DOHH2 (cell line): Measurements from ENCODE around the gene CD8B.

Experiments
- H3F3A ChIP-seq: fragments of 200-600 bp; sonication (generic), shearing (Covaris generic); 2 replicates; pipeline ENCODE4 v1.6.0; 2016; ENCODE audit warnings: antibody characterized with exemption, mild to moderate bottlenecking; ENCODE audit not compliant: control insufficient read depth, insufficient read depth
- H3K27ac ChIP-seq: fragments of 200-600 bp; sonication (generic); 2 replicates; pipeline ENCODE4 v1.5.1; 2014; ENCODE audit warnings: low read depth, mild to moderate bottlenecking, low read length, moderate library complexity
- H3K27me3 ChIP-seq: fragments of 200-600 bp; sonication (generic); 2 replicates; pipeline ENCODE4 v1.6.1; 2014; ENCODE audit warnings: mild to moderate bottlenecking, low read length, mixed read lengths; ENCODE audit not compliant: control insufficient read depth
- H3K36me3 ChIP-seq: fragments of 200-600 bp; sonication (generic); 2 replicates; pipeline ENCODE4 v1.6.1; 2014; ENCODE audit warnings: mild to moderate bottlenecking, low read length, moderate library complexity, mixed read lengths; ENCODE audit not compliant: control insufficient read depth
- H3K4me1 ChIP-seq: fragments of 200-600 bp; sonication (generic); 2 replicates; pipeline ENCODE4 v1.6.1; 2014; ENCODE audit warnings: mild to moderate bottlenecking, low read length, mixed read lengths; ENCODE audit not compliant: control insufficient read depth
- H3K4me2 ChIP-seq: fragments of 200-600 bp; sonication (generic); 2 replicates; pipeline ENCODE4 v1.6.0; 2014; ENCODE audit warnings: mild to moderate bottlenecking, low read length, moderate library complexity
- H3K4me3 ChIP-seq: fragments of 200-600 bp; sonication (generic); 2 replicates; pipeline ENCODE4 v1.5.1; 2014; ENCODE audit warnings: mild to moderate bottlenecking, low read length, mixed read lengths
- H3K79me2 ChIP-seq: fragments of 200-600 bp; sonication (generic); 2 replicates; pipeline ENCODE4 v1.6.1; 2014; ENCODE audit warnings: mild to moderate bottlenecking, low read length, mixed read lengths; ENCODE audit not compliant: control insufficient read depth
- H3K9me2 ChIP-seq: fragments of 200-600 bp; sonication (generic); replicated peaks from 2 replicates; pipeline ENCODE4 v1.6.1; 2014; ENCODE audit warnings: mild to moderate bottlenecking, low read length, mixed read lengths; ENCODE audit not compliant: control insufficient read depth
- H3K9me3 ChIP-seq: fragments of 200-600 bp; sonication (generic); 2 replicates; pipeline ENCODE4 v1.6.1; 2014; ENCODE audit warnings: antibody characterized with exemption, low read length, mixed read lengths; ENCODE audit not compliant: control insufficient read depth, insufficient read depth
- H4K20me1 ChIP-seq: fragments of 200-600 bp; sonication (generic); 2 replicates; pipeline ENCODE4 v1.6.0; 2014; ENCODE audit warnings: low read depth, mild to moderate bottlenecking, antibody characterized with exemption, low read length, moderate library complexity; ENCODE audit not compliant: control insufficient read depth, insufficient read depth
- EZH2phosphoT487 ChIP-seq: fragments of 200-600 bp; sonication (generic); IDR thresholded peaks from 2 replicates; pipeline ENCODE4 v1.6.1; 2017; ENCODE audit warnings: borderline replicate concordance, mild to moderate bottlenecking, antibody characterized with exemption, low read length, moderate library complexity, mixed read lengths
- TF ChIP-seq, protein P1 (sequence below): fragments of 200-600 bp; sonication (generic); IDR thresholded peaks from one replicate; pipeline ENCODE4 v1.5.1; 2014; ENCODE audit warnings: antibody characterized with exemption, mild to moderate bottlenecking, low read depth, low read length; ENCODE audit not compliant: poor library complexity, severe bottlenecking

Gene CD8B

DNA sequence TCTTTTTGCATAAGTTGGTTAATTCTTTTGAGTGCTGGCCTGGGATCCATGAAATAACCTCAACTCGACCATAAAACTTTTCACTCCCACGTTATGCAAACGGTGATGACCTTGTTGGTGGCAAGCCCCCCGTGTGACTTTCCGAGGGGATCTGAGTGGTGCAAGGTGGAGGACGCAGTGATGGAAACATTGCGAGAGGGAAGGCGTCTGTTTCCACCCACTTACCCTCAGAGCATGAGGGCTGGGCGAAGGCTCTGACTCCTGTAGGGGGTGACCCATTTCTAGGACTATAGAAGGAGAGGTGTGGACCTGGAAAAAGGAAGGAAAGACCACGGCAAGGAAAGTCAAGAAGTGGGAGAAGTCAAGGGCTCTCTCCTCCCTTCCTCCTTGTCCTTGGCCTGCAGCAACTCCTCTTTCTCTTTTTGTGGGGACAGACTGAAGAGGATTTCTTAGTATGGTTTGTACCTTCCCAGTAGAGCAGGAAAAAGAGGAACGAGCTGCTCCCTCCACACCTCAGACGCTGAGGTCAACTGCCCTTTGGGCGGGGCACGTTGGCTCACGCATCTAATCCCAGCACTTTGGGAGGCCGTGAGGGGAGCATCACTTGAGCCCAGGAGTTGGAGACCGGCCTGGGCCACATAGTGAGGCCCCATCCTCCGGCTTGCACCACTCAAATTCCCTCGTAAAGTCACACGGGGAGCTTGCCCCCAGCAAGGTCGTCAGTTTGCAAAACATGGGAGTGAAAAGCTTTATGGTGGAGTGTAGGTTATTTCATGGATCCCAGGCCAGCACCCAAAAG, 55.4 kb downstream of the CD8B start:
- H3K9me2 ChIP-seq = no peaks in the 10 kb centered on the region
- no peaks in the 10 kb centered on the region for H4K20me1 ChIP-seq
- no peak overlapping the region for H3K4me2 ChIP-seq
- H3K79me2 ChIP-seq = no peaks in the 10 kb centered on the region
- peaks cover 17% of the 10 kb centered on the region for H3K4me1 ChIP-seq
- no peak overlapping the region for H3K27ac ChIP-seq
- TF ChIP-seq, protein P1, sequence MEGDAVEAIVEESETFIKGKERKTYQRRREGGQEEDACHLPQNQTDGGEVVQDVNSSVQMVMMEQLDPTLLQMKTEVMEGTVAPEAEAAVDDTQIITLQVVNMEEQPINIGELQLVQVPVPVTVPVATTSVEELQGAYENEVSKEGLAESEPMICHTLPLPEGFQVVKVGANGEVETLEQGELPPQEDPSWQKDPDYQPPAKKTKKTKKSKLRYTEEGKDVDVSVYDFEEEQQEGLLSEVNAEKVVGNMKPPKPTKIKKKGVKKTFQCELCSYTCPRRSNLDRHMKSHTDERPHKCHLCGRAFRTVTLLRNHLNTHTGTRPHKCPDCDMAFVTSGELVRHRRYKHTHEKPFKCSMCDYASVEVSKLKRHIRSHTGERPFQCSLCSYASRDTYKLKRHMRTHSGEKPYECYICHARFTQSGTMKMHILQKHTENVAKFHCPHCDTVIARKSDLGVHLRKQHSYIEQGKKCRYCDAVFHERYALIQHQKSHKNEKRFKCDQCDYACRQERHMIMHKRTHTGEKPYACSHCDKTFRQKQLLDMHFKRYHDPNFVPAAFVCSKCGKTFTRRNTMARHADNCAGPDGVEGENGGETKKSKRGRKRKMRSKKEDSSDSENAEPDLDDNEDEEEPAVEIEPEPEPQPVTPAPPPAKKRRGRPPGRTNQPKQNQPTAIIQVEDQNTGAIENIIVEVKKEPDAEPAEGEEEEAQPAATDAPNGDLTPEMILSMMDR = no peak
- no peak overlapping the region for H3K4me3 ChIP-seq
- peaks cover 14% of the 10 kb centered on the region for H3K27me3 ChIP-seq
- no peaks in the 10 kb centered on the region for H3K9me3 ChIP-seq
- H3F3A ChIP-seq = no peaks in the 10 kb centered on the region
- H3K36me3 ChIP-seq = no peaks in the 10 kb centered on the region

DNA sequence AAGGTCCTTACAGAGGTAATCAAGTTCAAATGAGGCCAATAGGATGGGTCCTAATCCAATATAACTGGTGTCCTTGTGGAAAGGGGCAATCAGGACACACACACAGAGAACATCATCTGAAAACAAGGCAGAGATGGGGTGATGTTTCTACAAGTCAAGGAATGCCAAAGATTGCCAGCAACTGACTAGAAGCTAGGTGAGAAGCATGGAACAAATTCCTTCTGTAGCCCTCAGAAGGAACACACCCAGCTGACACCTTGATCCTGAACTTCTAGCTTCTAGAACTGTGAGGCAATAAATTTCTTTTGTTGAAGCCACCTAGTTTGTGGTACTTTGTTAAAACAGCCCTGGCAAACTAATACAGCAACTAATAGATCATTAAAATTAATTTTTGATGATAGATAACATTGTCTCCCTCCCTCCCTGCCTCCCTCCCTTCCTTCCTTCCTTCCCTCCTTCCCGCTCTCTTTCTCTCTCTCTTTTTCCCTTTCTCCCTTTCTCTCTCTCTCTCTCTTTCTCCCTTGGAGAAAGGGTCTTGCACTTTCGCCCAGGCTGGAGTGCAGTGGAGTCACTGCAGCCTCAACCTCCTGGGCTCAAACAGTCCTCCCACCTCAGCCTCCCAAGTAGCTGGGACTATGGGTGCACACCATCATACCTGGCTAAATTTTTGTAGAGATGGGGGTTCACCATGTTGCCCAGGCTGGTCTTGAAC, 60.7 kb downstream of the CD8B start:
- no peak for TF ChIP-seq EZH2phosphoT487
- TF ChIP-seq, protein P1 = no peak
- no peaks in the 10 kb centered on the region for H3K9me2 ChIP-seq
- H3K4me1 ChIP-seq = no peaks in the 10 kb centered on the region
- peaks cover 14% of the 10 kb centered on the region for H3K9me3 ChIP-seq
- no peak overlapping the region for H3K4me3 ChIP-seq
- no peaks in the 10 kb centered on the region; the same call in 1 of the 2 replicates for H3K27me3 ChIP-seq
- H3K79me2 ChIP-seq = no peaks in the 10 kb centered on the region
- H3K4me2 ChIP-seq = no peak overlapping the region
- H4K20me1 ChIP-seq = no peaks in the 10 kb centered on the region
- H3F3A ChIP-seq = no peaks in the 10 kb centered on the region
- H3K36me3 ChIP-seq = no peaks in the 10 kb centered on the region
- H3K27ac ChIP-seq = no peak overlapping the region

DNA sequence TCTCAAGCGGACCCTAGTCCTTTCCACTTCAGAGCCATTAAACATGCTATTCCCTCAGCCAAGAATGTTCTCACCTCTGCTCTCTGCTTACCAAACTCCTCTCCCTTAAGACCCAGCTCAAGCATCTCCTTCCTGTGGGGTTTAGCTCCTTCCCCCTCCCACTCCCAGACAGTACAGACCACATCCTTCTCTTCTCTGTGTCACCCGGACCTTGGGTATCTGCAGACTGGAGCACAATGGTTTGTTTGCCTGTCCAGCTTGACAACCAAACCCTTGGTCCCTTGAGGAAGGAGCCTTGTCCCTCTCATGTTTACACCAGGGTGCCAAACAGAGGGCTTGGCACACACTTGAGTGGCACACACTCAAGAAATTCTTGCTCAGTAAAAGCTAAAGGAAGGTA, 66.8 kb downstream of the CD8B start:
- H3K4me2 ChIP-seq = no peak overlapping the region
- H3K9me3 ChIP-seq = peaks cover 22% of the 10 kb centered on the region
- TF ChIP-seq, protein P1 = no peak
- no peak for TF ChIP-seq EZH2phosphoT487
- H4K20me1 ChIP-seq = no peaks in the 10 kb centered on the region
- H3K27ac ChIP-seq = no peak overlapping the region
- H3K79me2 ChIP-seq = no peaks in the 10 kb centered on the region
- no peaks in the 10 kb centered on the region for H3K9me2 ChIP-seq
- peaks cover 5% of the 10 kb centered on the region; the same call in 1 of the 2 replicates for H3K27me3 ChIP-seq
- no peak overlapping the region for H3K4me3 ChIP-seq
- no peaks in the 10 kb centered on the region for H3K4me1 ChIP-seq
- no peaks in the 10 kb centered on the region for H3K36me3 ChIP-seq
- H3F3A ChIP-seq = no peaks in the 10 kb centered on the region
